GM12878 (cell line): ENCODE data around the gene SPPL2B. TPM values are rescaled to one million over a fixed set of nuclear protein-coding genes. Genes with fewer than 3 reads are reported as not detected.
A peak's percentile ranks its signal among the peaks of the same experiment; 100 is the strongest.

ENCODE experiments used
- ATAC-seq: fragments of 200-7000 bp; cut with Tn5 transposase; 3 replicates; pipeline ENCODE4 v1.9.1; 2020; ENCODE audit warnings: mild to moderate bottlenecking, moderate library complexity
- BruUV-seq: library from RNA; stranded (reverse); fragments of 400-500 nt; replicated peaks from 2 replicates; lab custom pipeline; 2021; lab: Mats Ljungman, UMichigan
- CTCF ChIA-PET: fragments of 300-600 bp; sonication (Branson Sonifier 250); formaldehyde crosslinking; extraction: SDS; loops from one replicate; lab custom pipeline; 2021; ENCODE audit warnings: inconsistent platforms; lab: Yijun Ruan, JAX
- POLR2A ChIA-PET: fragments of 350-600 bp; formaldehyde crosslinking; extraction: SDS; loops from one replicate; lab custom pipeline; 2021; ENCODE audit warnings: inconsistent platforms; lab: Charles Lee
- RAD21 ChIA-PET: fragments of 300-600 bp; sonication (Branson Sonifier 250); formaldehyde crosslinking; loops from one replicate; lab custom pipeline; 2023; ENCODE audit warnings: antibody characterized with exemption; ENCODE audit not compliant: unreplicated experiment; lab: Charles Lee
- SMC1A ChIA-PET: fragments of 300-600 bp; sonication (Branson Sonifier 250); formaldehyde crosslinking; loops from one replicate; lab custom pipeline; 2023; ENCODE audit not compliant: unreplicated experiment, uncharacterized antibody; lab: Charles Lee
- DNase-seq: peaks from one replicate; pipeline ENCODE4 v3.0.0-alpha.2; 2011; ENCODE audit warnings: low read depth, low spot score
- FAIRE-seq: peaks from 3 replicates; lab custom pipeline; 2011; peaks lifted over from hg19 to GRCh38; lab: Jason Lieb, UNC
- H2AFZ ChIP-seq: 2 replicates; pipeline ENCODE4 v1.6.0; 2011; ENCODE audit warnings: low read depth, low read length, control low read depth; ENCODE audit not compliant: control insufficient read depth
- H3K27ac ChIP-seq: 2 replicates; pipeline ENCODE4 v1.5.1; 2011; ENCODE audit warnings: control low read depth; ENCODE audit not compliant: control insufficient read depth, insufficient read depth
- H3K27me3 ChIP-seq, 2 experiments: replicated peaks in 1 of 2; 2 replicates each; pipeline versions ENCODE4 v1.6.0 to v1.6.1; 2011; ENCODE audit warnings: low read length in 1 of 2; ENCODE audit not compliant: control insufficient read depth in 2 of 2, insufficient read depth in 2 of 2
- H3K36me3 ChIP-seq, 2 experiments: 2 replicates each; pipeline ENCODE4 v1.5.1; 2011; ENCODE audit warnings: low read length in 1 of 2; ENCODE audit not compliant: control insufficient read depth in 2 of 2, insufficient read depth in 2 of 2
- H3K4me1 ChIP-seq: 2 replicates; pipeline ENCODE4 v1.6.1; 2011; ENCODE audit warnings: mild to moderate bottlenecking, low read length, moderate library complexity, mixed read lengths; ENCODE audit not compliant: control insufficient read depth, insufficient read depth
- H3K4me2 ChIP-seq: 2 replicates; pipeline ENCODE4 v1.6.0; 2011; ENCODE audit warnings: control low read depth; ENCODE audit not compliant: control insufficient read depth, insufficient read depth
- H3K4me3 ChIP-seq: fragments of 200-600 bp; sonication (generic); 2 replicates; pipeline ENCODE4 v1.5.1; 2016
- H3K79me2 ChIP-seq: 2 replicates; pipeline ENCODE4 v1.6.0; 2011; ENCODE audit warnings: low read length; ENCODE audit not compliant: control insufficient read depth, insufficient read depth
- H3K9ac ChIP-seq: 2 replicates; pipeline ENCODE4 v1.8.0; 2011; ENCODE audit warnings: low read length, control low read depth, mixed read lengths; ENCODE audit not compliant: control insufficient read depth, insufficient read depth
- H3K9me3 ChIP-seq: replicated peaks from 3 replicates; pipeline ENCODE4 v1.5.1; 2011; ENCODE audit warnings: mild to moderate bottlenecking, low read length; ENCODE audit not compliant: control insufficient read depth, insufficient read depth
- H4K20me1 ChIP-seq: 2 replicates; pipeline ENCODE4 v1.6.0; 2011; ENCODE audit not compliant: control insufficient read depth, insufficient read depth
- ATF7 ChIP-seq: fragments of 450-650 bp; IDR thresholded peaks from 2 replicates; pipeline ENCODE4 v1.6.1; 2016; ENCODE audit warnings: low read depth, mild to moderate bottlenecking
- CREB1 ChIP-seq: IDR thresholded peaks from 2 replicates; pipeline ENCODE4 v1.6.1; 2012; ENCODE audit warnings: low read depth, mild to moderate bottlenecking, inconsistent platforms
- CREM ChIP-seq: IDR thresholded peaks from 2 replicates; pipeline ENCODE4 v1.6.1; 2014; ENCODE audit warnings: antibody characterized with exemption, low read depth
- NFYA ChIP-seq: IDR thresholded peaks from 2 replicates; pipeline ENCODE4 v1.6.1; 2011; ENCODE audit warnings: low read depth, mild to moderate bottlenecking, low read length, improper control_type of control experiment, borderline replicate concordance
- NR2F1 ChIP-seq: fragments of 450-650 bp; conservative IDR thresholded peaks from 2 replicates; pipeline ENCODE4 v1.6.1; 2017; ENCODE audit warnings: mild to moderate bottlenecking
- NRF1 ChIP-seq: conservative IDR thresholded peaks from 2 replicates; pipeline ENCODE4 v1.6.1; 2011; ENCODE audit warnings: mild to moderate bottlenecking, low read depth, low read length, improper control_type of control experiment
- PBX3 ChIP-seq: IDR thresholded peaks from 2 replicates; pipeline ENCODE4 v1.6.1; 2011; ENCODE audit warnings: mild to moderate bottlenecking, low read depth, low read length, moderate library complexity; ENCODE audit not compliant: insufficient replicate concordance
- POLR2A ChIP-seq: IDR thresholded peaks from 2 replicates; pipeline ENCODE4 v1.6.1; 2011; ENCODE audit warnings: low read depth, mild to moderate bottlenecking, low read length
- RAD51 ChIP-seq: fragments of 450-650 bp; IDR thresholded peaks from 2 replicates; pipeline ENCODE4 v1.6.1; 2016; ENCODE audit warnings: moderate library complexity, mild to moderate bottlenecking, inconsistent platforms
- SMAD1 ChIP-seq: fragments of 450-650 bp; IDR thresholded peaks from 2 replicates; pipeline ENCODE4 v1.6.1; 2018; ENCODE audit warnings: mild to moderate bottlenecking, low read depth; ENCODE audit not compliant: partially characterized antibody
- SUZ12 ChIP-seq: fragments of 200-600 bp; sonication (generic); IDR thresholded peaks from one replicate; pipeline ENCODE4 v1.6.1; 2018; ENCODE audit warnings: antibody characterized with exemption, mild to moderate bottlenecking; ENCODE audit not compliant: unreplicated experiment
- YBX1 ChIP-seq: fragments of 450-650 bp; IDR thresholded peaks from 2 replicates; pipeline ENCODE4 v1.6.1; 2016; ENCODE audit warnings: antibody characterized with exemption
- ZNF274 ChIP-seq: IDR thresholded peaks from one replicate; pipeline ENCODE4 v1.8.0; 2011; ENCODE audit not compliant: insufficient read length, insufficient read depth
- WGBS: methylation state at CpG from one replicate; pipeline ENCODE4 v1.1.6; 2016; ENCODE audit warnings: low lambda C conversion rate; ENCODE audit not compliant: insufficient replicate concordance, insufficient coverage; ENCODE audit errors: missing lambda C conversion rate; 5-methylcytosine and 5-hydroxymethylcytosine counted together
- in situ Hi-C: fragments of 300-500 bp; cut with MboI; formaldehyde crosslinking; loops from 9 replicates; pipeline ENCODE4 v1.14.3; 2018; ENCODE audit warnings: mixed read lengths
- intact Hi-C: fragments of 100-400 bp; cut with micrococcal nuclease; formaldehyde crosslinking; loops from one replicate; pipeline ENCODE4 v1.14.2; 2022; ENCODE audit not compliant: unreplicated experiment
- polyA plus RNA-seq, 11 experiments: library from polyadenylated mRNA; depleted of rRNA in 4 of 11; unstranded in 6 of 11; stranded (reverse) in 5 of 11; fragments of >200 nt; fragmentation: Nextera tagmentation in 4 of 11; fragmentation: Illumina TruSeq in 1 of 11; extraction: Ambion mirVana in 4 of 11; extraction: Trizol in 1 of 11; gene quantifications; 1 replicate in 1 of 11; 2 replicates in 10 of 11; pipeline versions ENCODE4 v1.2.1 to v1.2.3, GENCODE V29; 2011 to 2016; ENCODE audit warnings: inconsistent platforms in 2 of 11, missing spikeins in 2 of 11, low read depth in 1 of 11
- total RNA-seq, 4 experiments: library from RNA; depleted of rRNA in 3 of 4; stranded (reverse); fragments of >200 nt in 3 of 4; fragmentation: Illumina TruSeq in 1 of 4; extraction: Trizol in 1 of 4; gene quantifications; 2 replicates each; pipeline versions ENCODE4 v1.2.1 to v1.2.3, GENCODE V29; 2013 to 2021
- TF ChIP-seq, protein P1 (sequence below), 3 experiments: IDR thresholded peaks in 2 of 3; conservative IDR thresholded peaks in 1 of 3; 2 replicates each; pipeline ENCODE4 v1.5.1; 2011; ENCODE audit warnings: low read depth in 3 of 3, low read length in 3 of 3, mild to moderate bottlenecking in 3 of 3, control low read depth in 2 of 3, moderate library complexity in 2 of 3, inconsistent platforms in 1 of 3, mixed read lengths in 1 of 3; ENCODE audit not compliant: control insufficient read depth in 2 of 3, insufficient read depth in 1 of 3; ENCODE audit errors: extremely low read depth in 1 of 3

Gene SPPL2B
- total and polyA plus RNA-seq, 10 of the 15 experiments (the other 5 are each of a cell fraction or from before 2014, with no cell fraction given): 0.29 to 56.5 (median 18.3) TPM

- H3K4me3 ChIP-seq: no peak overlapping the region
- POLR2A ChIA-PET: no interaction called here
- H3K4me2 ChIP-seq: no peak overlapping the region
- H3K4me1 ChIP-seq: peaks cover 3% of the 10 kb centered on the region; the same call in 1 of the 2 replicates
- no peak overlapping the region for H3K9ac ChIP-seq
- SMC1A ChIA-PET: no interaction called here
- intact Hi-C loops (no loop called here), in situ Hi-C loops (no loop called here)
- H3K27me3 ChIP-seq: peaks cover 5 to 9% of the 10 kb centered on the region in 2 experiments
- RAD21 ChIA-PET: no interaction called here
- no peaks in the 10 kb centered on the region for H3K79me2 ChIP-seq
- ATAC-seq (no peak), DNase-seq (no peak), FAIRE-seq (no peak)
- CTCF ChIA-PET: no interaction called here
- H3K27ac ChIP-seq: no peak overlapping the region
- no peak overlapping the region for H2AFZ ChIP-seq
- H4K20me1 ChIP-seq: no peaks in the 10 kb centered on the region
- H3K9me3 ChIP-seq: no peaks in the 10 kb centered on the region
- TF ChIP-seq NRF1 (no peak), RAD51 (no peak), NR2F1 (no peak), SMAD1 (no peak)
- H3K36me3 ChIP-seq: no peaks in the 10 kb centered on the region
- 52% methylated on average over 13 of the region's 17 CpGs for WGBS
- BruUV-seq: no TSS peak
Observed at GRCh38 chr19:2300533-2300932, 28.0 kb upstream of the SPPL2B start.

- 8% methylated on average over 55 of the region's 62 CpGs for WGBS
- DNase-seq (no peak), ATAC-seq (peak; percentile 56), FAIRE-seq (no peak)
- Histone ChIP-seq H3K27ac (no peak overlapping the region), H3K4me2 (no peak overlapping the region), H3K79me2 (no peaks in the 10 kb centered on the region)
- SMC1A ChIA-PET: interaction anchor here (1.1 to 1.6 kb wide), 2 partner anchors 13 to 90 kb away, joined by 3 to 6 read pairs; no protein-coding TSS in a partner anchor
- in situ Hi-C loops: no loop called here
- TF ChIP-seq POLR2A (peak; percentile 41), NFYA (no peak), SUZ12 (peak; percentile 87), YBX1 (no peak), ATF7 (peak; percentile 75), PBX3 (peak; percentile 17), CREB1 (peak; percentile 66; the same call in 1 of the 2 replicates), CREM (peak; percentile 65), ZNF274 (no peak)
- TF ChIP-seq, protein P1, sequence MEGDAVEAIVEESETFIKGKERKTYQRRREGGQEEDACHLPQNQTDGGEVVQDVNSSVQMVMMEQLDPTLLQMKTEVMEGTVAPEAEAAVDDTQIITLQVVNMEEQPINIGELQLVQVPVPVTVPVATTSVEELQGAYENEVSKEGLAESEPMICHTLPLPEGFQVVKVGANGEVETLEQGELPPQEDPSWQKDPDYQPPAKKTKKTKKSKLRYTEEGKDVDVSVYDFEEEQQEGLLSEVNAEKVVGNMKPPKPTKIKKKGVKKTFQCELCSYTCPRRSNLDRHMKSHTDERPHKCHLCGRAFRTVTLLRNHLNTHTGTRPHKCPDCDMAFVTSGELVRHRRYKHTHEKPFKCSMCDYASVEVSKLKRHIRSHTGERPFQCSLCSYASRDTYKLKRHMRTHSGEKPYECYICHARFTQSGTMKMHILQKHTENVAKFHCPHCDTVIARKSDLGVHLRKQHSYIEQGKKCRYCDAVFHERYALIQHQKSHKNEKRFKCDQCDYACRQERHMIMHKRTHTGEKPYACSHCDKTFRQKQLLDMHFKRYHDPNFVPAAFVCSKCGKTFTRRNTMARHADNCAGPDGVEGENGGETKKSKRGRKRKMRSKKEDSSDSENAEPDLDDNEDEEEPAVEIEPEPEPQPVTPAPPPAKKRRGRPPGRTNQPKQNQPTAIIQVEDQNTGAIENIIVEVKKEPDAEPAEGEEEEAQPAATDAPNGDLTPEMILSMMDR (IDR thresholded peaks at IDR 0.05 in 2 of 3, conservative IDR thresholded peaks at IDR 0.05 in 1 of 3; ENCODE audit: control insufficient read depth in 2 of 3, extremely low read depth in 1 of 3, insufficient read depth in 1 of 3, low read depth in 3 of 3, low read length in 3 of 3): no peak
- TF ChIP-seq, all 136 proteins: peak for 6
- no peaks in the 10 kb centered on the region for H4K20me1 ChIP-seq
- peaks cover 9 to 15% of the 10 kb centered on the region in 2 experiments for H3K27me3 ChIP-seq
- BruUV-seq: no TSS peak
- RAD21 ChIA-PET: no interaction called here
- intact Hi-C loops: no loop called here
- CTCF ChIA-PET: interaction anchor here (0.6 kb wide), 2 partner anchors 125 to 729 kb away, joined by 3 read pairs; partner anchors contain the start of gene TIMM13
- POLR2A ChIA-PET: interaction anchor here (0.6 kb wide), 3 partner anchors 26 to 71 kb away, joined by 3 to 5 read pairs (median 4); partner anchors contain the start of genes LSM7 and SPPL2B
- no peak overlapping the region for H2AFZ ChIP-seq
- H3K9ac ChIP-seq: no peak overlapping the region
- no peak overlapping the region for H3K4me3 ChIP-seq
- peaks cover 3% of the 10 kb centered on the region; the same call in 1 of the 2 replicates for H3K4me1 ChIP-seq
- H3K36me3 ChIP-seq: no peaks in the 10 kb centered on the region
- H3K9me3 ChIP-seq: no peaks in the 10 kb centered on the region
Observed at GRCh38 chr19:2302319-2303210, 25.9 kb upstream of the SPPL2B start.
